ENCODE measurements around the gene SNRPD1.
"Not testable (repeated sequence)": the region's sequence is repeated elsewhere in the genome, so short reads cannot be mapped to it uniquely, and the experiment has no call there.

Gene SNRPD1

DNA sequence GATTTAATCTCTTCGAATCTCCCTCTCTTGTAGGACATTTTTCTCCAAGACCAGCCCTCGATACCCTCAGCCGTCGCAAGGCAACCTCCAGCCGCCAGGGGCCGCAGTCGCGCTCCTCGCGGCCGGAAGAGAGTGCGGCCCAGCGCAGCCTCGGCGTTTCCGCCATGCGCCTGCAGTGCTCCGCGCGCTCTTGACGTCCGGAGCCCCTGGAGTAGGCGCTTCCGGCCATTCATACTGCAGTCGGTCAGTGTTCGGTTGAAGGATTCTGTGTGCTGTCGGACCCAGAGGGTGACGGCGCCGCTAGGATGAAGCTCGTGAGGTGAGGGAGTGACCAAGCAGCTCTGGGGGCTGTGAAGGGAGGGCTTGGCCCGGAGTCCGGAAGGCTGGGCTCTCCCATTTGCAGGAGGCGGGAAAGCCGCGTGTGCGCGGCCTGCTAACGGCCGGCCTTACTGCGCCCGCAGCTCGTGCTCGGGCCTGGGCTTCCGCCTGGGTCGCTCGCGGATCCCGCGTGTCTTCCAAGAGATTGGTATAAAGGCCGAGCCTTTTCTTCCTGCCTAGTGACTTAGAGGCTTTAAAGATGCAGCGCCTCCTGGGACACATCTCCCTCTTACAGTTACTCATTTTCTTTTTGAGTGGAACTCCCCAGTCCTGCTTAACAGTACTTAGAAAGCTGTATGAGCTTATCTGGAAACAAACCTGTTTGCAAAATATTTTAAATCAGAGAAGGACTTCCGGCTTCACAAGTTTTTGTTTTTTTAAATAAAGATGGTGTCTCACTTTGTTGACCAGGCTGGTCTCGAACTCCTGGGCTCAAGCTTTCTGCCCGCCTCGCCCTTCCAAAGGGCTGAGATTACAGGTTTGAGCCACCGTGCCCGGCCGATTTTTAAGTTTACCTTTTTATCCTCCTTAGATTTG lies at the start of gene SNRPD1:
TSS of gene SNRPD1 (plus strand) at position 190 of the 915 bp plus-strand sequence. CDS start at position 306, 116 bp downstream.
- DNase-seq: peak; percentile 91

- no peak for DNase-seq
Measured at GRCh38 chr18:21571772-21572171, 40.3 kb upstream of the SNRPD1 start.

GRCh38 chr18:21575656-21576055 lies 36.5 kb upstream of the SNRPD1 start:
- DNase-seq: no peak

- DNase-seq: no peak
Measured at GRCh38 chr18:21584391-21584790, 27.7 kb upstream of the SNRPD1 start.

GRCh38 chr18:21592361-21592760 lies 19.8 kb upstream of the SNRPD1 start:
- DNase-seq: not testable (repeated sequence)

- peak; percentile 25 for DNase-seq
Measured at GRCh38 chr18:21593540-21594257, 18.4 kb upstream of the SNRPD1 start.

GRCh38 chr18:21597620-21598019 lies 14.5 kb upstream of the SNRPD1 start:
- no peak for DNase-seq

- DNase-seq: no peak
Measured at GRCh38 chr18:21598726-21599584, 13.2 kb upstream of the SNRPD1 start.

GRCh38 chr18:21599585-21600525 lies 12.3 kb upstream of the SNRPD1 start:
- DNase-seq: peak; percentile 16

- peak; percentile 96 for DNase-seq
Measured at GRCh38 chr18:21600526-21601410, 11.3 kb upstream of the SNRPD1 start, which contains the start of gene ESCO1. Gene ESCO1, minus strand, starts transcription at chr18:21600704. Its CDS starts 25,861 bp downstream, at chr18:21574843.

- DNase-seq: peak; percentile 18
Measured at GRCh38 chr18:21602299-21602587, 9.9 kb upstream of the SNRPD1 start.

GRCh38 chr18:21604671-21605070 lies 7.4 kb upstream of the SNRPD1 start:
- no peak for DNase-seq

DNA sequence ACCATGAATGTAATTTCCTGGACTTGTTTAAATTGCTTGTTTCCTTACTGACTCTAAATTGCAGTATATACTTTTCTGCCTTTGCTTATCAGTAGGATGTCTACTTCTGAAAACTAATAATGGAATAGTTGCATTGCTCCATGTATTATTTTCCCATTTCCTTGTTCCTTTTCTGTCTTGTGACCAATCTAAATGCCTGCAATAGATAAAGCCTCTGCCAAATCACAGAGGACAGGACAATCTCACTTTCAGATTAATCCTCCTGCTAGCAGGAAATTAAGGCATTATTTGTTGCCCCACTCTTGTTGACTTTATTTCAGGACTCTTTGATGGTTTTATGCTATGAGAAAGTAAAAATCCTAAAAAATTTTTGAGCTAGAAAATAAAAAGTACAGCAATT lies 6.9 kb upstream of the SNRPD1 start:
- DNase-seq: no peak

GRCh38 chr18:21611401-21612124 lies 551 bp upstream of the SNRPD1 start:
- DNase-seq: not testable (repeated sequence)

DNA sequence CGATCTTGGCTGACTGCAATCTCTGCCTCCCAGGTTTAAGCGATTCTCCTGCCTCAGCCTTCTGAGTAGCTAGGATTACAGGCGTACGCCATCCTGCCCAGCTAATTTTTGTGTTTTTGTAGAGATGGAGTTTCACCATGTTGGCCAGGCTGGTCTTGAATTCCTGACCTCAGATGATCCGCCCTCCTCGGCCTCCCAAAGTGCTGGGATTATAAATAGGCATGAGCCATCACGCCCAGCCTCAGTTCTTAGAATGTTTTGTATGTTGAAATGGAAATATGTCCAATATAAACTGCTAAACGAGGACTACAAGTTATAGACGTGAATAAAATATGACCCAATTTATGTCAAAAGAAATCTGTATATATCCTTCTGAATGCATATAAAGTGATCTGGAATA lies 9.5 kb downstream of the SNRPD1 start:
- DNase-seq: not testable (repeated sequence)

- no peak for DNase-seq
Measured at GRCh38 chr18:21629089-21629832, 17.1 kb downstream of the SNRPD1 start.

DNA sequence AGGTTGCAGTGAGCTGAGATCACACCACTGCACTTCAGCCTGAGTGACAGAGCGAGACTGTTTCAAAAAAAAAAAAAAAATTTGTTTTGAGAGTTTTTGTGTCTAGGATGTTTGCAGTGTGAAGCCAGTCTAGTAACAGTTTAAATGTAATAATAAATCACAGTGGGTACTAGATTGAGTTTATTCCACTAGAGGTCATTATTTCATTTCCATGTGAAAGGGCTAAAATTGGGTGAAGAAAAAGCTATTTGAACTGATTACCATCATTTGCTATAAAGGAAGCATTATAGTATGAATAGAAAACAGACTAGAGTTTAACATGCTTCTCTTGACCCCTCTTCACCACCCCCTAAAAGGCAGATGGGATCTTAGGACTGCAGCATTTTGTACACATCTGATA lies 20.3 kb downstream of the SNRPD1 start:
- no peak for DNase-seq

DNA sequence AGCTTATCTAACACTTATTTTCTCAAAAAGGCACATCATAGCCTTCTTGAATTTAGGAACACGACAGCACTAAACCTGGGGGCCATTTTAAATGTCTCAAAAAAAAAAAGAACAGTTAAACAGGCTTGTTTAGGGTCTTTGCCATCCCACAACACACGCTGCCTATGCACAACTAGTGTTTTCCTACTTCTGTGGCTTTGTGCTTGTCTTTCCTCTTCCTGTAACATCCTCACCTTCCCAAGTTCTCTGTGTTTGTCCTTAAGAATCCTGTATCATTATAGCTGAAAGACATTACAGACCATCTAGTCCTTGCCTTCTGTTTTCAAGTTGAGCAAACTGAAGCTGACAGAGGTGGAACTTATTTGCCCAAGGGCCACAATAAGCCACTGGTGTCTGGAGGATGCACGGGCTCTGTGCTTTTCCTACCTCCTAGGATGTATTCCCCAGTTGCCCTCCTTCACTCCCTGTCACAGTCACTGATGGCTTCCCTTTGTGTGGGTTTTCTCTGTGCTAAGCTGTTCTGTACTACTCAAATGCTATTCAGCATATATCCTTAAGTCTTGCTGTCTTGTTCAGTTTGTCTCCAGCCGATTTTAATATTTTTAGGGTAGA lies 22.6 kb downstream of the SNRPD1 start:
- no peak for DNase-seq

DNA sequence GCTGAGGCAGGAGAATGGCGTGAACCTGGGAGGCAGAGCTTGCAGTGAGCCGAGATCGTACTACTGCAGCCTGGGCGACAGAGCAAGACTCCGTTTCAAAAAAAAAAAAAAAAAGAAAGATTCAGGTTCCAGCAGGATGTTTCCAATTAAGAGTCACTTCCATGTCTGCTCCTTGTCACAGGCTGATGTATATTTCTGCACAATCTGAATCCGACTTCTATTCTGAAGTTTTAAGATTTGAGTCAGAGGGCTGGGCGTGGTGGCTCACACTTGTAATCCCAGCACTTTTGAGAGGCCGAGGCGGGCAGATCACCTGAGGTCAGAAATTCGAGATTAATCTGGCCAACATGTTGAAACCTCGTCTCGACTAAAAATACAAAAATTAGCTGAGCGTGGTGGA lies 24.7 kb downstream of the SNRPD1 start:
- no peak for DNase-seq
